Common myeloid progenitor, CD34-positive (primary cell): ENCODE results near the gene TNS4.
A peak's percentile ranks its signal among the peaks of the same experiment; 100 is the strongest.

Source experiments
- CTCF ChIA-PET: fragments of 350-600 bp; sonication (Branson Sonifier 250); formaldehyde crosslinking; loops from one replicate; lab custom pipeline; 2021; ENCODE audit warnings: antibody characterized with exemption; lab: Charles Lee
- POLR2A ChIA-PET: fragments of 350-600 bp; sonication (Branson Sonifier 250); formaldehyde crosslinking; loops from one replicate; lab custom pipeline; 2021; ENCODE audit warnings: antibody characterized with exemption; lab: Charles Lee
- DNase-seq, 3 donors: peaks; one replicate each; pipeline versions ENCODE4 v3.0.0 to v3.0.0-alpha.2; 2013
- H3K27ac ChIP-seq, 2 experiments: 1 replicate in 1 of 2; 2 replicates in 1 of 2; pipeline ENCODE4 v1.7.0; 2013; ENCODE audit warnings: inconsistent platforms in 2 of 2, low read length in 2 of 2, mild to moderate bottlenecking in 2 of 2, low read depth in 1 of 2, moderate library complexity in 1 of 2; ENCODE audit not compliant: severe bottlenecking in 2 of 2, insufficient read depth in 1 of 2, poor library complexity in 1 of 2
- H3K27me3 ChIP-seq, 5 experiments: replicated peaks in 2 of 5; 1 replicate in 3 of 5; 2 replicates in 2 of 5; pipeline versions ENCODE4 v1.6.1 to v1.7.0; 2013; ENCODE audit warnings: low read length in 4 of 5, mild to moderate bottlenecking in 2 of 5, moderate library complexity in 2 of 5, inconsistent platforms in 1 of 5; ENCODE audit not compliant: insufficient read depth in 5 of 5, control insufficient read depth in 4 of 5
- H3K36me3 ChIP-seq, 4 experiments: 1 replicate in 2 of 4; 2 replicates in 2 of 4; pipeline versions ENCODE4 v1.6.1 to v1.7.0; 2013; ENCODE audit warnings: low read length in 3 of 4, control low read depth in 1 of 4, mild to moderate bottlenecking in 1 of 4; ENCODE audit not compliant: control insufficient read depth in 4 of 4, insufficient read depth in 4 of 4
- H3K4me1 ChIP-seq, 4 experiments: 1 replicate in 3 of 4; 2 replicates in 1 of 4; pipeline versions ENCODE4 v1.6.1 to v1.7.1; 2013; ENCODE audit warnings: low read length in 3 of 4, mild to moderate bottlenecking in 3 of 4, control low read depth in 1 of 4, inconsistent platforms in 1 of 4, moderate library complexity in 1 of 4; ENCODE audit not compliant: control insufficient read depth in 4 of 4, insufficient read depth in 4 of 4; ENCODE audit errors: control extremely low read depth in 1 of 4
- H3K4me3 ChIP-seq, 7 experiments: 1 replicate in 4 of 7; 2 replicates in 3 of 7; pipeline versions ENCODE4 v1.5.1 to v1.7.0; 2013; ENCODE audit warnings: mild to moderate bottlenecking in 7 of 7, low read length in 6 of 7, moderate library complexity in 6 of 7, inconsistent platforms in 2 of 7, low read depth in 2 of 7, control low read depth in 1 of 7; ENCODE audit not compliant: insufficient read depth in 4 of 7, control insufficient read depth in 1 of 7; ENCODE audit errors: extremely low read depth in 1 of 7
- H3K9me3 ChIP-seq, 5 experiments: 1 replicate in 4 of 5; 2 replicates in 1 of 5; pipeline versions ENCODE4 v1.6.1 to v1.7.1; 2013; ENCODE audit warnings: low read length in 4 of 5, mild to moderate bottlenecking in 2 of 5, inconsistent platforms in 1 of 5, low read depth in 1 of 5, moderate library complexity in 1 of 5; ENCODE audit not compliant: control insufficient read depth in 4 of 5, insufficient read depth in 2 of 5; ENCODE audit errors: control extremely low read depth in 1 of 5
- WGBS: methylation state at CpG from one replicate; pipeline ENCODE4 v1.1.5; 2013; ENCODE audit not compliant: insufficient coverage; 5-methylcytosine and 5-hydroxymethylcytosine counted together

Gene TNS4

GRCh38 chr17:40480501-40481003 is 20.9 kb downstream of the TNS4 start:
- Histone ChIP-seq H3K27ac (no peak overlapping the region), H3K27me3 (no peaks in the 10 kb centered on the region), H3K4me3 (peak overlapping the region in 1 of 7 experiments; percentile 7), H3K36me3 (no peaks in the 10 kb centered on the region), H3K4me1 (peaks cover 3 to 22% (median 15%) of the 10 kb centered on the region in 4 experiments), H3K9me3 (no peaks in the 10 kb centered on the region)
- DNase-seq: peak; percentile 50 to 81 (median 76)
- ChIA-PET CTCF (interaction anchor here (0.9 to 1.5 kb wide), 5 partner anchors 26 to 80 kb away, joined by 3 to 4 read pairs (median 3); no protein-coding TSS in a partner anchor), POLR2A (interaction anchor here (0.6 kb wide), 1 partner anchor 278 kb away, joined by 4 read pairs; no protein-coding TSS in a partner anchor)
- WGBS: 21% methylated on average over 4 of the region's 12 CpGs

DNA sequence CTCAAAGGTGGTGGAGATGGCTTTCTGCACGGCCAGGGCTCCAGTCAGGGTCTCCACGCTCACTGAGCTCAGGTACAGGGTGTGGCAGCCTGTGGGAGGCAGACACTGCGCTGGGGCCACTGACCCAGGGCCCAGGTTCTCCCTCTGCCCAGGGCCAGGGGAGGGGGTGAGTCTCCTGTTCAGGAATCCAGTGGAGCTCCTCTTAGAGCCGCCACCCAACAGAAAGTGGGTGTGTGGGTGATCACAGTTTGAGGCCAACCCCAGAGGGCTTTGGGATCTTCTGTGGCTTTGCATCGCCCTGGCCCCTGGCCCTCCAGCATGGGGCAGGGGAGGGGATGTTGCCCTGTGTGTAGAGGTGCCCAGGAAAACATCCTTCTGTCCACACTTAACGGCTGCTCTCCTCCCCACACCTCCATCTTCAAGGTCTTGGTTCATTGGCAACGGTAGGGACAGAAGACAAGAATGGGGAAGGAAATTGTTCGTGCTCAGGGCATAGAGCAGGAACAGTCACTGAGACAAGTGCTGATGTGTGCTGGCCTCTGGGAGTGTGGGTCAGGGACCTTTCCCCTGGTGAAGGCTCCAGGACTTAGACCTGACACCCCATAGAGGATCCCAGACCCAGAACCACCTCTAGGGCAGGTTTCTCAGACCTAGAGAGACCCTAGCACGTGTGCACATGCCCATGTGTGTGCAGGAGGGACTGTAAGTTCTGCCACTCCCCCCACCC is 21.5 kb downstream of the TNS4 start:
- Histone ChIP-seq H3K27ac (no peak overlapping the region), H3K9me3 (no peaks in the 10 kb centered on the region), H3K4me3 (no peak overlapping the region), H3K4me1 (peaks cover 3 to 22% (median 15%) of the 10 kb centered on the region in 4 experiments), H3K36me3 (no peaks in the 10 kb centered on the region), H3K27me3 (no peaks in the 10 kb centered on the region)
- DNase-seq: peak in 1 of 3 donors; percentile 44
- ChIA-PET POLR2A (interaction anchor here (0.6 kb wide), 1 partner anchor 277 kb away, joined by 4 read pairs; no protein-coding TSS in a partner anchor), CTCF (interaction anchor here (0.9 to 1.7 kb wide), 3 partner anchors 31 to 80 kb away, joined by 3 to 4 read pairs (median 3); no protein-coding TSS in a partner anchor)
- WGBS: 63% methylated on average over 6 of the region's 9 CpGs

GRCh38 chr17:40478486-40478885 is 22.9 kb downstream of the TNS4 start:
- no peaks in the 10 kb centered on the region for H3K9me3 ChIP-seq
- DNase-seq: no peak
- CTCF ChIA-PET: interaction anchor here (1.2 to 2.9 kb wide), 4 partner anchors 16 to 81 kb away, joined by 3 to 25 read pairs (median 9); partner anchors contain the start of gene IGFBP4
- peaks cover 3 to 22% (median 15%) of the 10 kb centered on the region in 4 experiments for H3K4me1 ChIP-seq
- no peaks in the 10 kb centered on the region for H3K36me3 ChIP-seq
- H3K4me3 ChIP-seq: no peak overlapping the region
- no peak overlapping the region for H3K27ac ChIP-seq
- 98% methylated on average over 7 of the region's 13 CpGs for WGBS
- POLR2A ChIA-PET: no interaction called here
- H3K27me3 ChIP-seq: no peaks in the 10 kb centered on the region

DNA sequence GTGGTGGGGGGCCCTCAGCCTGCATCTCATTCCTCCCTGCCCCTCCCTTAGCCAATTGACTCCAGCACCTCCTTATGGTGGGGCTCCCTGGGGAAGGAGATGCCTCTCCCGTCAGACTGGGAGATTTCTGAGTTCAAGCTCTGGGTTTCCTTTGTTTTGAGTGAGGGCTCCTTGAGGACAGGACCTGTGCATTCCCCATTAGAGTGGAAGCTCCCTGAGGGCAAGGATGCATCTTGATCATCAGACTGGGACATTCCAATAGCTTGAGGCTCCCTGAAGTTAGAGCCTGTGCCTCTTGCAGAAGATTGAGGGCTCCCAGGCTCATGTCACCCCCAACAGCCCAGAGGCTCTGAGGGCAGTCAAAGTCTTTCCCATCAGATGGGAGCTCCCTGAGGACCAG is 23.6 kb downstream of the TNS4 start:
- Histone ChIP-seq H3K27ac (no peak overlapping the region), H3K27me3 (no peaks in the 10 kb centered on the region), H3K4me3 (no peak overlapping the region), H3K9me3 (peaks cover 0 to under 1% (median 0%) of the 10 kb centered on the region in 5 experiments), H3K4me1 (peaks cover 3 to 22% (median 15%) of the 10 kb centered on the region in 4 experiments), H3K36me3 (no peaks in the 10 kb centered on the region)
- DNase-seq: no peak
- ChIA-PET POLR2A (no interaction called here), CTCF (interaction anchor here (1.2 to 2.9 kb wide), 6 partner anchors 15 to 82 kb away, joined by 3 to 25 read pairs (median 14); partner anchors contain the start of gene IGFBP4)
- 100% methylated on average over 1 of the region's 1 CpG for WGBS

- Histone ChIP-seq H3K36me3 (no peaks in the 10 kb centered on the region), H3K4me3 (no peak overlapping the region), H3K27ac (no peak overlapping the region), H3K9me3 (peaks cover 0 to 7% (median 0%) of the 10 kb centered on the region in 5 experiments), H3K27me3 (peaks cover 0 to 2% (median 0%) of the 10 kb centered on the region in 5 experiments), H3K4me1 (peaks cover 0 to 12% (median 8%) of the 10 kb centered on the region in 4 experiments)
- over 99% methylated on average over 15 of the region's 18 CpGs for WGBS
- ChIA-PET CTCF (interaction anchor here (0.6 to 2.9 kb wide), 19 partner anchors 13 to 121 kb away, joined by 3 to 25 read pairs (median 5); partner anchors contain the start of gene IGFBP4), POLR2A (no interaction called here)
- no peak for DNase-seq
Measured at GRCh38 chr17:40475234-40475908, 26.1 kb downstream of the TNS4 start.

GRCh38 chr17:40474419-40475002 is 26.9 kb downstream of the TNS4 start:
- Histone ChIP-seq H3K27ac (no peak overlapping the region), H3K27me3 (peaks cover 0 to 2% (median 0%) of the 10 kb centered on the region in 5 experiments), H3K9me3 (peaks cover 0 to 7% (median 0%) of the 10 kb centered on the region in 5 experiments), H3K36me3 (no peaks in the 10 kb centered on the region), H3K4me3 (no peak overlapping the region), H3K4me1 (peaks cover 0 to 3% (median under 1%) of the 10 kb centered on the region in 4 experiments)
- ChIA-PET CTCF (interaction anchor here (0.8 to 2.4 kb wide), 6 partner anchors 14 to 98 kb away, joined by 3 to 8 read pairs (median 4); no protein-coding TSS in a partner anchor), POLR2A (no interaction called here)
- DNase-seq: no peak
- WGBS: 94% methylated on average over 7 of the region's 9 CpGs
